OCI-M2 (cell line): Measurements from ENCODE around the gene KNDC1.

ENCODE experiments used
- DNase-seq: peaks from one replicate; lab custom pipeline; 2025; ENCODE audit not compliant: unreplicated experiment; lab: John Stamatoyannopoulos, UW

KNDC1 gene

DNA sequence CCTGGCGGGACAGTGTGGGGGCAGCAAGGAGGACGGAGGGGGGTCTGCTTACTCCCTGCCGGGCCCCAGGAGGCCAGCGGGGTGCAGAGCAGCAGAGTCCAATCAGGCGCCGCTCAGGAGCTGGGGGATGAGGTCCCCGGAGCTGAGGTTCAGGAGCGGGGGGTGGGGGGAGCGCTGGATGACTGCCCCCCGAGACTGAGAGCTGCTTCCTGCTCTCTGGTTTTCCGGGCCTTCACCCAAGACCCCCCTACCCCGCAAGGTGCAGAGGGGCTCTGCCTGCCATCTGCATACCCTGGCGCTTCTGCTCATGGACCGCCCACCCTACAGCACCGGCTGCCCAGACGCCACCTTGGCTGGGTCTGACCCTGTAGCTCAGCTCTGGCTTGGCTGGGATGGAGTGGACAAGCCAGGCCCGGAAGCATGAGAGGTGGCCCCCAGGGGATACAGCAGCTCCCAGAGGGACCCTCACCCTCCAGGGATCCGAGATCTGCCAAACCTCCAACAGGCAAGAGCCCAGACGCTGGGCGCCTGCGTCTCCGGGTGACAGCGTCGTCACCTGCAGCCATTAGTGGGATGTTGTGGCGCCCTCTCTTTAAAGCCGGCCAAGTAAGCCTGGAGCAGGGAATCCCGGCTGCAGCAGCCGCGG is 930 bp downstream of the KNDC1 start:
- DNase-seq: no peak

DNA sequence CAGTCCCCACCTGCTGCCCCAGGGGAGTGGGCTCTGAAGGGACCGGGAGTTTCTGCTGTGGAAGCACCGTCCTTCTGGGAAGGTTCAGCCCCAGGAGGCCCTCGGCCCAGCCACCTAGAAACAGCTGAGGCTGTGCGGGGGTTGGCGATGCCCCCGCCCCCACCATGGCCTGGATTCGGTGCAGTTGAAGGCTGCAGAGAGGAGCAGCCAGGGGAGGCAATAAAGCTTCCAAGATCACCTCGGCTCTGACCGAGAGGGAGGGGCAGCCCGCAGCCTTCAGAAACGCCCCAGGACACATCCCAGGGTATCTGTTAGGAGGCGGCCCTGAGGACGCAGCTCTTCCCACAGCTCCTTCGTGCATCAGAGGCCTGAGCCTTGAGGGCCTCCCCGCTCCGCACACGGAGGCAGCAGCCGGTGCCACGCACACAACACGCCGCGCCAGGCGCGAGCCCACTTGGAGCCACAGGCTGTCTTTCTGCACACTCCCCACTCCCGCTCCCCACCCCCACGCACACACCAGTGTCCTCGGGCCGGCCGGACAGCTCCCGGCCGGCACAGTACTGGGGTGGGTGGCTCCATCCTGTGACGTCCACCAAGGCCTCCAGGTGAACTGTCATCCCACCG is 1.6 kb downstream of the KNDC1 start:
- DNase-seq: no peak

- DNase-seq: no peak
Observed at GRCh38 chr10:133162178-133162909, 2.3 kb downstream of the KNDC1 start.

GRCh38 chr10:133162910-133163856 is 3.2 kb downstream of the KNDC1 start:
- DNase-seq: no peak

DNA sequence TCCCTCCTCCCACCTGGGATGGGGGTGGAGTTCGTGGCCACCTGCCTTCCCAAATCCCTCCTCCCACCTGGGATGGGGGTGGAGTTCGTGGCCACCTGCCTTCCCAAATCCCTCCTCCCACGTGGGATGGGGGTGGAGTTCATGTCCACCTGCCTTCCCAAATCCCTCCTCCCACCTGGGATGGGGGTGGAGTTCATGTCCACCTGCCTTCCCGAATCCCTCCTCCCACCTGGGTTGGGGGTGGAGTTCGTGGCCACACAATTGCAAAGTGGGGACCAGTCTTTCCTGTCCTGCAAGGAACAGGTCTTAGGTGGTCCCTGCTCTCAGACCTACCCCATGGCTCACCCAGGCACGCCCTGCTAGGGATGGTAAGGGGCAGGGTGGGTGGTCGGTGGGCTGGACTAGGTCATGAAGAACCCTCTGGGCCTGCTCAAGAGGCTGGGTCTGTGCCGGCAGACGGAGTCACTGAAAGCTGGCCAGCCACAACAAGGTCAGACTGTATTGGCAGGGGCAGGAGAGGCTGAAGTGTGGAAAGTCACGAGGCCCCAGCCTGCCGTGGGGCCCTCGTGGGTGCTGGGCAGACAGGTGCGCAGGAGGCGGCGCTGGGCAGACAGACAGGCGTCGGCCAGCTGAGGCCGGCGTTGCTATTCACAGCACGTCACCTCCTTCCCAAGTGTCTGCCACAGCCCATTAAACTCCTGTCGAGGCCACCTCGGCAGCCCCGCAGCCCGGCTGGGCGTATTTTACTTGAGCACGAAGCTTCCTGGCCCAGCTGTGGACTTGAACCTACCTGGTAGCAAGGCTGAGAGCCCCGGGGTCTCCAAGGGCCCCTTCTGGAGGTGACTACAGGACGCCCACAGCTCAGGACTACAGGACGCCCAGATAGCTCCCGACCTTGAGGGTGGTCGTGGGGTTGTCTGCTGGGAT is 4.1 kb downstream of the KNDC1 start:
- DNase-seq: no peak

- DNase-seq: no peak
Observed at GRCh38 chr10:133164816-133165555, 5.0 kb downstream of the KNDC1 start.

- DNase-seq: no peak
Observed at GRCh38 chr10:133165556-133166503, 5.8 kb downstream of the KNDC1 start.

GRCh38 chr10:133166504-133166827 is 6.4 kb downstream of the KNDC1 start:
- no peak for DNase-seq

- DNase-seq: no peak
Observed at GRCh38 chr10:133166828-133167692, 7.0 kb downstream of the KNDC1 start.

GRCh38 chr10:133167693-133168616 is 7.9 kb downstream of the KNDC1 start:
- DNase-seq: no peak

DNA sequence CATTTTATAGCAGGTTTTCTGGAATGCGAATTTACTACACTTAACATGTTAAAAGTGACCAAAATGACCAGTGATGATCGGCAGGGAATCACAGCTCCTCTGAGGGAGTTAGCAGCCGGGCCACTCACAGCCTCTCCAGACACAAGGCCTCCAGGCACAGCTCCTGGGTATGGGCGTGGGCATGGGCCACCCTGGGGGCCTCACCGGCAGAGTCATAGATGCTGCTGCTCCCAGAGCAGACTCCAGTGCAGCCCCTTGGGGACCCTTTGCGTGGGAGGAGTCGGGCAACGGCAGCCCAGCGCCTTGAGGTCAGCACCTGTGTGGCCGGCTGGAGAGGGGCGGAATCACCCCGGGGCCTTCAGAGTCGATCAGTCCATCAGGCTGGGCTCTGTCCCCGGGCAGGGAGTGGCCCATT is 8.6 kb downstream of the KNDC1 start:
- no peak for DNase-seq

DNA sequence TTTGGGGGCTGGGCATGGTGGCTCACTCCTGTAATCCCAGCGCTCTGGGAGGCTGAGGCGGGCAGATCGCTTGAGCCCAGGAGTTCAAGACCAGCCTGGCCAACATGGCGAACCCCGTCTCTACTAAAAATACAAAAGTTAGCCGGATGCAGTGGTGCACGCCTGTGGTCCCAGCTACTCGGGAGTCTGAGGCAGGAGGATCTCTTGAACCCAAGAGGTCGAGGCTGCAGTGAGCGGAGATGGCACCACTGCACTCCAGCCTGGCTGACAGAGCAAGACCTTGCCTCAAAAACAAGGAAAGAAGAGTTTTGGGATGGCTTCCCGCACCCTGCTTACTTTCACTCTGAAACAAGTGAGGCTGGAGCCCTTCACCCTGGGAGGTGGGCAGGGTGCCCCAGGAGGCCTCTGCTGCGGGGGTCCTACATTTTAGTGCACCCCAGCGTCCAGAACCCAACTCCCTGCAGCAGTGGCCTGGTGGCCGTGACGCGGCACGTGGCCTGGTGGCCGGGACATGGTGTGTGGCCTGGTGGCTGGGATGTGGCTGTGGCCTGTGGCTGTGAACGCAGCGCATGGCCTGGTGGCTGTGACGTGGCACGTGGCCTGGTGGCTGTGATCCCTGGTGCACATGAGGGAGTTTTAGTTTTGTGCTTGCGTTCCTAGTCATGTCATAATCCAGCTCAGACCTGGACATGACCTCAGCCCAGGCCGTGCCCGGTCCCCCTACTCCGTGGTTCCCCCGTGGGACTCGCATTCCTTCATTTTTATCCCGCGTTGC is 9.3 kb downstream of the KNDC1 start:
- no peak for DNase-seq

DNA sequence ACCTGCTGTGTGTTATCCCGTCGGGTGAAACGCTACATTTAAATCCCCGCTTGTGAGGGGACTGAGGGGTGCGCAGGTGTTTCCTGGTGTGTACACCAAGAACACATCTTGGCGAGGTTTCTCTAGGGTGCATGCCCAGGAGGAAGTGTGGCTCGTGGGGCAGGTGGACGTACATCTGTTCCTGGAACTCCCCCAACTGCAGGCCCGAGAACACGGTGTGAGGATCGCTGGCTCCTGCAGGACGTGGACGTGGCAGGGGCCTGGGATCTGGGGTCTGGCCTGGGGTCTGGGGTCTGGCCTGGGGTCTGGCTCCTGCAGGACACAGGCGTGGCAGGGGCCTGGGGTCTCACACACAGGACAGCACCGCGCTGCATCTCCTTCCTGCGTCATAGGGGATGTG is 10.1 kb downstream of the KNDC1 start:
- no peak for DNase-seq

DNA sequence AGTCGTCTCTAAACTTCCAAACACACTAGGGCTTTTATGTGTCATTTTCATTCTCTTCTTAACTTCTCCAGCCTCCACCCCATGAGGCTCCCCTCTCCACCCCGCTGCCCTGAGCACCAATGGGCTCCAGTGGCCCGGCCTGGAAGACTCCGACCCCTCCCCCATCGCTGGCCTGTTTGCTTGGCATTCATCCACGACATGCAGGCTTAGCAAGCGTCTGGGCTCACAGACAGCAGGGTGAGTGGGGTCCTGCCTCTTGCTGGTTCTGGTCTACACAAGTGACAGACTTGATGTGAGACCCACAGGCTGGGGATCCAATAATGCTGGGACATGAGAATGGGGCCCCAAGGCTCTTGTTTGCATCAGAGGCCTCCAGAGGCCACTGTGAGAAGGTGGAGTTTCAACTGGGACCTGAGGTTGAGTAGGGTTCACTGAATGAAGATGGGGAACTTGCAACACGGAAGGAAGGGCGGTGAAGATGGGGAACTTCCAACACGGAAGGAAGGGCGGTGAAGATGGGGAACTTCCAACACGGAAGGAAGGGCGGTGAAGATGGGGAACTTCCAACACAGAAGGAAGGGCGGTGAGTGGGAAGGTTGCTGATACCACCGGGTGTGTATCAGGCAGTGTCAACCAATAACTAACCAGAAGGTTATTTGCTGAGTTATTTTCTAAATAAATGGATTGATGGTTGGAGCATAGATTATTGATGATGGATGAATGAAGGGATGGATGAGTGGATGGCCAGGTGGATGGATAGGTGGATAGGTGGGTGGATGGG is 14.0 kb downstream of the KNDC1 start:
- DNase-seq: no peak

- no peak for DNase-seq
Observed at GRCh38 chr10:133174689-133175263, 14.8 kb downstream of the KNDC1 start.
